Stromal cell of bone marrow (primary cell): ENCODE data around the gene CHCHD6.

ENCODE experiments used
- DNase-seq: peaks from one replicate; pipeline ENCODE4 v3.0.0-alpha.2; 2012; ENCODE audit warnings: low read depth

CHCHD6 gene

GRCh38 chr3:126859415-126860246 is 155.6 kb downstream of the CHCHD6 start:
- DNase-seq, result no peak

- DNase-seq, result no peak
These were observed 161.7 kb downstream of the CHCHD6 start for GRCh38 chr3:126865736-126866135.

GRCh38 chr3:126866175-126866759 is 162.2 kb downstream of the CHCHD6 start:
- no peak for DNase-seq

GRCh38 chr3:126867190-126867862 is 163.3 kb downstream of the CHCHD6 start:
- DNase-seq, result no peak

- no peak for DNase-seq
These were observed 163.8 kb downstream of the CHCHD6 start for GRCh38 chr3:126867863-126868200.

- peak; percentile 15 for DNase-seq
These were observed 166.7 kb downstream of the CHCHD6 start for GRCh38 chr3:126870608-126871210.

GRCh38 chr3:126872701-126873342 is 168.8 kb downstream of the CHCHD6 start:
- DNase-seq, result no peak

GRCh38 chr3:126873416-126873815 is 169.4 kb downstream of the CHCHD6 start:
- no peak for DNase-seq

- DNase-seq, result no peak
These were observed 174.6 kb downstream of the CHCHD6 start for GRCh38 chr3:126878664-126879063.

GRCh38 chr3:126880901-126881300 is 176.9 kb downstream of the CHCHD6 start:
- no peak for DNase-seq

GRCh38 chr3:126881861-126882260 is 177.8 kb downstream of the CHCHD6 start:
- DNase-seq, result no peak

- no peak for DNase-seq
These were observed 179.2 kb downstream of the CHCHD6 start for GRCh38 chr3:126883241-126883640.

GRCh38 chr3:126885425-126885824 is 181.4 kb downstream of the CHCHD6 start:
- no peak for DNase-seq

GRCh38 chr3:126886217-126886616 is 182.2 kb downstream of the CHCHD6 start:
- DNase-seq, result no peak

GRCh38 chr3:126887686-126888085 is 183.6 kb downstream of the CHCHD6 start:
- no peak for DNase-seq

GRCh38 chr3:126888186-126888760 is 184.2 kb downstream of the CHCHD6 start:
- no peak for DNase-seq

- DNase-seq, result no peak
These were observed 185.5 kb downstream of the CHCHD6 start for GRCh38 chr3:126889276-126890201.

- DNase-seq, result no peak
These were observed 187.1 kb downstream of the CHCHD6 start for GRCh38 chr3:126891141-126891540.

GRCh38 chr3:126891791-126892190 is 187.8 kb downstream of the CHCHD6 start:
- no peak for DNase-seq

- no peak for DNase-seq
These were observed 189.6 kb downstream of the CHCHD6 start for GRCh38 chr3:126893651-126894050.

- no peak for DNase-seq
These were observed 190.4 kb downstream of the CHCHD6 start for GRCh38 chr3:126894475-126894874.
